ENCODE results near the gene KCND3.

DNA sequence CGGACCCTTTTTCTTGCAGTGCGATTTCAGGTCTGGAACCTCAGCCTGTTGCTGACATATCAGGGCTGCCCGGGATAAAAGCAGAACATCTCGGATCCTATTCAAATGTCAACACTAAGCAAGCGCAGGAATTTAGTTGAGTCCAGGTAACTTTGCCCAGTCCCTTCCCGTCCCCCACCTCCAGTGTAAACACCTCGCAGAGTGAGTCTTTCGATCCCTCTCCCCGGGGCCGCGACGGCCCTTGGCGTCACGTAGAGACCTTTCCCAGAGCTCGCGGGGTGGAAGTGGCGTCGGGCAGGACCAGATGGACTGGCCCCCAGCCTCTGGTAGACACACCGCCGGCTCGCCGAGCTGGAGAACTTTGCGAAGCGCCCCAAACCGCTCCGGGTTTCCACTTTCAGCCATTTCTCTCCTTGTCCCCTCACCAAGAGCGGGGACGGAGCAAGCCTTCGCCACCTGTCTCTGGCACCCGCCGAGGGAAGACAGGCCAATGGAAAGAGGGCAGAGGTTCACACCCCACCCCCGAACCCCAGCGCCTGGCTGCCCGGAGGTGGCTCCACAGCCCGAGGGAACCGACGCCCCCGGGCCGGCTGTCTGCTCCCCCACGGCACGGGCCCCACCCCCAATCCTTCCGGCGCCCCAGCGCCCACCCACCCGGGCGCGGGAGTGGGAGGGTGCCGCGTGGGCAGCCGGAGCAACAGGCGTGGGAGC is 570 bp downstream of the KCND3 start:
- TF ChIP-seq CTCF (conservative IDR thresholded peaks at IDR 0.05; ENCODE audit: low read length) (no peak), EZH2phosphoT487 (IDR thresholded peaks at IDR 0.05; ENCODE audit: borderline replicate concordance) (no peak)
